Esophagus (tissue), 2 donors: ENCODE measurements around the gene HMGXB3. TPM values are rescaled to one million over a fixed set of nuclear protein-coding genes. Genes with fewer than 3 reads are reported as not detected.

Experiments
- H3K27ac ChIP-seq, 2 donors: one replicate each; pipeline ENCODE4 v1.5.1; 2013; ENCODE audit warnings: low read depth in 2 of 2, mild to moderate bottlenecking in 2 of 2, inconsistent platforms in 1 of 2, low read length in 1 of 2, moderate library complexity in 1 of 2
- H3K27me3 ChIP-seq, 2 donors: one replicate each; pipeline ENCODE4 v1.6.1; 2013; ENCODE audit warnings: low read length in 2 of 2, control low read depth in 1 of 2, mild to moderate bottlenecking in 1 of 2; ENCODE audit not compliant: insufficient read depth in 2 of 2, control insufficient read depth in 1 of 2
- H3K36me3 ChIP-seq, 2 donors: one replicate each; pipeline ENCODE4 v1.6.1; 2013; ENCODE audit warnings: low read length in 1 of 2; ENCODE audit not compliant: control insufficient read depth in 2 of 2, insufficient read depth in 2 of 2
- H3K4me1 ChIP-seq, 2 donors: one replicate each; pipeline ENCODE4 v1.6.1; 2013; ENCODE audit warnings: low read length in 1 of 2; ENCODE audit not compliant: control insufficient read depth in 2 of 2, insufficient read depth in 2 of 2
- H3K4me3 ChIP-seq, 2 donors: one replicate each; pipeline ENCODE4 v1.5.1; 2013; ENCODE audit warnings: low read length in 2 of 2, mild to moderate bottlenecking in 2 of 2, low read depth in 1 of 2, moderate library complexity in 1 of 2
- H3K9me3 ChIP-seq, 2 donors: one replicate each; pipeline ENCODE4 v1.6.1; 2013; ENCODE audit warnings: mild to moderate bottlenecking in 2 of 2, low read depth in 1 of 2, low read length in 1 of 2, moderate library complexity in 1 of 2; ENCODE audit not compliant: control insufficient read depth in 2 of 2, insufficient read depth in 1 of 2
- WGBS, 2 donors: extraction: QIAGEN DNeasy Blood & Tissue Kit; methylation state at CpG; one replicate each; pipeline ENCODE4 v1.1.7; 2013; 5-methylcytosine and 5-hydroxymethylcytosine counted together
- polyA plus RNA-seq, 2 donors: library from polyadenylated mRNA; stranded (reverse); fragments of 200-250 nt; gene quantifications; one replicate each; pipeline ENCODE4 v1.2.3, GENCODE V29; 2013
- donor health status: healthy with polysubstance abuse.
- donor health status: Bipolar disorder and iron deficiency.

The HMGXB3 gene
- polyA plus RNA-seq, 2 donors, result 9.7 to 13.0 TPM

DNA sequence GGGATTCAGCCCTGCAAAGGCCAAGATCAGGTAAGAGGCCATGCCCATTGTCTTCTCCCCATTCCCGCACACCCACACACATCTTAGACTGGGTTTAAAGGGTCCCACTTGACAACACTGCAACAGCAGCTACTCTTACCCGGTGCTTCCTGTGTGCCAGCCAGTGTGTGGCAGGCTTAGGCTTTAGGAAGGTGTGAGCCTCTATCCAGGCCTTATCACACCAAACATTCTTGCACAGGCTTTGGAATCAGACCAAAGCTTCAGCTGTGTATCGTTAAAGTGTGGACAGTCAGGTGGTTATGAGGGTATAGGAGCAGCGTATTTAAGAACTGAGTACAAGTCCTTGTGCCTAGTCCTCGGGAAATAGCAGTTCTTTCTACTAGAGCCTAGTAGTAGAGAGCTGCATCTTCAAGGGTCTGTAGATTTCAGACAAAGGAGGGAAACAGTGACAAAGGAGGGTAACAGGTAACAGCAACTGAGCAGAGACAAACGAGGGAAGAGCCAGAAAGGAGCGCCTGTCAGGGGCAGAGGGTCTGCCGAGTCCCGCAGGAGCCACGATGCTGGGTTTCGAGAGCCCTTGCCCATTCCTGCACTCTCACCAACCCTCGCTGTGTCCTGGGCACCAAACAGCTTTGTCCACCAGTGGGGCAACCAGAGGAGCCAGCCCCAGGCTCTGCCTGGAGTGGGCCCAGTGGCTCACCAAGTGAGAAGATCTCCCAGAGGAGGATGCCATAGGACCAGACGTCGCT lies 55.0 kb downstream of the HMGXB3 start:
- Histone ChIP-seq H3K9me3 (no peaks in the 10 kb centered on the region), H3K4me1 (no peaks in the 10 kb centered on the region), H3K4me3 (no peak overlapping the region), H3K27ac (no peak overlapping the region), H3K27me3 (no peaks in the 10 kb centered on the region), H3K36me3 (peaks cover 22 to 40% of the 10 kb centered on the region in 2 donors)
- 86 to 87% methylated on average over 14 of the region's 14 CpGs for WGBS, 2 donors

DNA sequence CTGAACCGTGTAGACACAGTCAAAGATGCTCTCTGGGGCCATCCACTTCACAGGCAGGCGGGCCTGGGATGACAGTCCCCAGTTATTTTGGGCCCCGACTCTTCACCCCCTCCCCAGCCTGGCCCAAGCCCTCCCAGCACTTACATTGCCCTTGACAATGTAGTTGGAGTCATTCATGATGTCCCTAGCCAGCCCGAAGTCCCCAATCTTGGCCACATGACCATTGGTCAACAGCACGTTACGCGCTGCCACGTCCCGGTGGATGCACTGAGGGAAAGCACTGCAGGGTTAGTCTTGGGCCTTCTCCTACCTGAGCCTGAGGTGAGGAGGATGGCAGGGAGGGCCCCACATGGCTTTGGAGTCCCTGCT lies 55.5 kb downstream of the HMGXB3 start:
- H3K9me3 ChIP-seq, result no peaks in the 10 kb centered on the region
- H3K4me1 ChIP-seq, result no peaks in the 10 kb centered on the region
- 97 to 98% methylated on average over 9 of the region's 9 CpGs for WGBS, 2 donors
- no peak overlapping the region for H3K4me3 ChIP-seq
- H3K27me3 ChIP-seq, result no peaks in the 10 kb centered on the region
- H3K27ac ChIP-seq, result no peak overlapping the region
- H3K36me3 ChIP-seq, result peaks cover 22 to 34% of the 10 kb centered on the region in 2 donors

DNA sequence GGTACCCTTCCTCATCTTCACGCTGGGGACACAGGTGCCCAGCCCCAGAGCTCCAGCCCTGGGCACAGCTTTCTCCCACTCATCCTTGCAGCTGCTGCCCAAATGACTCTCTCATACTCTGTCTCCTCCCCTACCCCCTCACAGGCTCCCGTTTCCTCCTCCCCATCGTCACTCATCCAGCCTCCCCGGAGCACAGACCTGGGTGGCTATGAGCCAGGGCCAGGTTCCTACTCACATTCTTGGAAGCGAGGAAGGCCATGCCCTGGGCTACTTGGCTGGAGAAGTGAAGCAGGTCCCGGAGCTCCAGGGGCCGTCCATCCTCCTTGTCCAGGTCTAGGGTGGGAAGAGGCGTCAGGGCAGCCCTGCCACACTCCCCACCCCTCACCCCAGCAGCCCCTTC lies 56.5 kb downstream of the HMGXB3 start:
- no peaks in the 10 kb centered on the region for H3K9me3 ChIP-seq
- no peaks in the 10 kb centered on the region for H3K27me3 ChIP-seq
- no peaks in the 10 kb centered on the region for H3K4me1 ChIP-seq
- WGBS, 2 donors, result 56 to 67% methylated on average over 8 of the region's 8 CpGs
- peaks cover 15 to 27% of the 10 kb centered on the region in 2 donors for H3K36me3 ChIP-seq
- no peak overlapping the region for H3K27ac ChIP-seq
- H3K4me3 ChIP-seq, result no peak overlapping the region

DNA sequence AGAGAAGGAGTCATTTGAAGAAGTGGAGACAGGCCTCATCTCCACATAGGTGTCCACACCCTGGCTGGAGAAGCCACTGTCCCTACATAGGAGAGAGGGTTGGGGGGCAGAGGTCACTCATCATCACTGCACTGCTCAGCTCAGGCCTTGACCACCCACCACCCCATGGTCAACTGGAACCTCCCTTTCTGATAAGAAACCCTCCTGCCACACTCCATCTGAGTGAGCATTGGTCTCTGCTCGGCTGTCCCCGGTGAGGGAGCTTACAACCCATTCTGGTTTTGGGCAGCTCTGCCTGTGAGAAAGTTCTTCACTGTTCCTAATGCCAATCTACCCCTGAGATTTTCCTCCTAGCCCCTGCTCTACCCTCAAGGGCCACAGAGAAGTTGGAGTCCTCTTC lies 57.0 kb downstream of the HMGXB3 start:
- WGBS, 2 donors, result 93 to 94% methylated on average over 2 of the region's 2 CpGs
- no peaks in the 10 kb centered on the region for H3K4me1 ChIP-seq
- H3K9me3 ChIP-seq, result no peaks in the 10 kb centered on the region
- no peaks in the 10 kb centered on the region for H3K27me3 ChIP-seq
- H3K27ac ChIP-seq, result no peak overlapping the region
- H3K36me3 ChIP-seq, result peaks cover 11 to 22% of the 10 kb centered on the region in 2 donors
- H3K4me3 ChIP-seq, result no peak overlapping the region

DNA sequence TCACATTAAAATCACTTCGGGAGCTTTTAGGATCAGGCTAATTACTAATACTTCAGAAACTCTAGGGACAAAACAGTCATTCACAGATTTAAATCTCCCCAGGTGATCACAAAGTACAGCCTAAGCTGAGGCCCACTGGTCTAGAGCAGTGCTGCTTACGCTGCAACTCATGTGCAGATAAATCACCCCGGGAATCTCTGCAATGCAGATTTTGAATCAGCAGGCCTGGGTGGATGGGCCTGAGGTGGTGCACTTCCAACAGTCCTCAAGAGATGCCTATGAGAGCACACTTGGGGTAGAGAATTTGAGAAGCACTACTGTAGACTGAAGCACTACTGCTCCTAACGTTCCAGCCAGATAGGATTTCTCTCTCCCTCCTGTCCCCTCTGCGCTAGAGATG lies 57.5 kb downstream of the HMGXB3 start:
- H3K27me3 ChIP-seq, result no peaks in the 10 kb centered on the region
- peak overlapping the region in 1 of 2 donors; percentile 26 for H3K27ac ChIP-seq
- H3K9me3 ChIP-seq, result no peaks in the 10 kb centered on the region
- H3K4me3 ChIP-seq, result no peak overlapping the region
- H3K36me3 ChIP-seq, result peaks cover 6 to 19% of the 10 kb centered on the region in 2 donors
- WGBS, 2 donors, result 73 to 86% methylated on average over 5 of the region's 5 CpGs
- H3K4me1 ChIP-seq, result no peaks in the 10 kb centered on the region

DNA sequence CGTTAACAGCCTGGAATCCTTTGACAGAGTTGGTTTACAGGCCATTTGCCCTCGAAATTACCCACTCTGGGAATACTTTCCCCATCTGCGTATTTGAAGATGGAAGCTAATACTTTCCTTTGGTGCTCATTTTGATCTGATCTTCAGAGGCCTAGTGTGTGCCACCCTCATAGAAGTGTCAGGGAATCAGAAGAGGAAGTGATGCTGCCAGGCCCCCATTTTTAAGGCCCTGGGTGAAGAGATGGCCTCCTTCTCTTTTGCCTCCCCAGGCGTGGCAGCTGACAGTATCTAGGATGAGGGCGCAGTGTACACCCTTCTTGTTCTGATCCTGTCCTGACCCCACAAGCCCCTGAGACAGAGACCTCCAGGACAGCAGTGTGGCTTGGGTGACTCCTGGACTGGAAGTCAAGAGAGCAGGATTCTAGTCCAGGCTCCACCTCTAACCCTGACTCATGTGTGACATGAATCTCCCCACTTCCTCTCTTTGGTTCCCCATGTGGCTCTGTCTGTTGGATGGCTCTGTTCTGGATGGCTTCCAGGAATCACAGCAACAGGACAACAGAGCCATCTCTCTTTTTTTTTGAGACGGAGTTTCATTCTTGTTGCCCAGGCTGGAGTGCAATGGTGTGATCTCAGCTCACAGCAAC lies 58.1 kb downstream of the HMGXB3 start:
- Histone ChIP-seq H3K36me3 (peaks cover 4 to 16% of the 10 kb centered on the region in 2 donors), H3K4me1 (no peaks in the 10 kb centered on the region), H3K27ac (no peak overlapping the region), H3K9me3 (no peaks in the 10 kb centered on the region), H3K4me3 (no peak overlapping the region), H3K27me3 (no peaks in the 10 kb centered on the region)
- 89% methylated on average over 6 of the region's 6 CpGs for WGBS, 2 donors

DNA sequence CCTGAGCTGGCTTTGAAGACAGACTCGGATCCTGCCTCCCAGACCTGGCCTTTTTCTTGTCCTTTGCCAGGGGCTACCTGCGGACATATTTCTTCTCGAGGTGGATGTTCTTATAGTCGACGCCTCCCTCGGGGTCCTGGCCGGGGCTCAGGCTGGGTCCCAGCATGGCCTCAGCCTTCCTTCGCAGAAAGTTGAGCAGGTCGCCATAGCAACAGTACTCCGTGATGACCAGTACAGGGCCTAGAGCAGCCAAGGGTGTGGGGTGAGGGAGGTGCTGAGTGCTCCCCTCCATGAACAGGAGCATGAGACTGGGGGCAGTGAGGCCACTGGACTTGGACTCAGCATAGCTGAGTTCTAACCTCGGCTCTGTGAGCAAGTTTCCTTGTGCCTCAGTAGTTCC lies 59.1 kb downstream of the HMGXB3 start:
- no peak overlapping the region for H3K4me3 ChIP-seq
- H3K4me1 ChIP-seq, result no peaks in the 10 kb centered on the region
- no peaks in the 10 kb centered on the region for H3K27me3 ChIP-seq
- H3K9me3 ChIP-seq, result no peaks in the 10 kb centered on the region
- H3K27ac ChIP-seq, result no peak overlapping the region
- peaks cover 0 to 8% of the 10 kb centered on the region in 2 donors for H3K36me3 ChIP-seq
- WGBS, 2 donors, result 88 to 90% methylated on average over 11 of the region's 11 CpGs

DNA sequence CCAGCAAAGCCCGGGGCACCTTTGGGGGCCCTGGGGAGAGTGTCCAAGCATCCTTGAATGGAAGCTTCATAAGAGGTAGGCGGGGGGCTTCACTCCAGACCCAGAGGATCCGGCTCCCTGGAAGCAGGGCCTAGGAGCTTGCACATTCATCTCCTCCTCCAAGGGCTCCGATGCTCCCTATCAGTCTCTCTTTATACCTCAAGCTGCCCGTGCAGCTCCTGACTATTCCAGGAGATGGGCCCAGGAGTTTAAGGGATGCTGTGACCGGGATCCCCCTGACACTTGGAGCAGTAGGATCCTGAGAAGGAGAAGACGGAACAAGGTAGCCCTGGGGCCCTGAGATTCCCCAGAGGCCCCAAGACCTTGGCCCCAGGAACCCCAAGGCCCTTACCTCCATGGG lies 59.9 kb downstream of the HMGXB3 start:
- WGBS, 2 donors, result 79 to 93% methylated on average over 7 of the region's 7 CpGs
- H3K27me3 ChIP-seq, result no peaks in the 10 kb centered on the region
- H3K27ac ChIP-seq, result no peak overlapping the region
- H3K4me1 ChIP-seq, result no peaks in the 10 kb centered on the region
- no peaks in the 10 kb centered on the region for H3K9me3 ChIP-seq
- H3K36me3 ChIP-seq, result peaks cover 0 to 4% of the 10 kb centered on the region in 2 donors
- H3K4me3 ChIP-seq, result no peak overlapping the region

DNA sequence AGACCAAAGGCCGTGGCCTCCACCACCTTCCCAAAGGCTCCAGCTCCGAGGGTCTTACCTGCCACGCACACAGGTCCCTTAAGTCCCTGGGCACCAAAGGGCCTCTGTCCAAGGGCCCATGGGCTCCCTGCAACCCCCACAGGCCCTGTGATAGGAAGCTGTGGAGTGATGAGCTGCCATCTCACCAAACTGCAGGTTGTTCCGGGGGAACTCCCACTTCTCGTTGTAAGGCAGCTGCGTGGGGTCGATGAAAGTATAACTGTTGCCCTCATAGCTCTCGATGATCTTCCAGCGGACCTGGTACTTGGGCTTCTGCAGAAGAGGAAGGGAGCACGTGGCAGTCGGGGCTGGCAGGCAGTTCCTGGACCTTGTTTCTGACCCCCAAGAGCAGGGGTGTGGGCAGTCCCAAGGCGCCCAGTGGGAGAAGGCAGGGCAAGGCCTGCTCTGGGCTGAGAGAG lies 61.0 kb downstream of the HMGXB3 start:
- no peaks in the 10 kb centered on the region for H3K27me3 ChIP-seq
- no peak overlapping the region for H3K27ac ChIP-seq
- H3K9me3 ChIP-seq, result no peaks in the 10 kb centered on the region
- no peak overlapping the region for H3K4me3 ChIP-seq
- H3K4me1 ChIP-seq, result no peaks in the 10 kb centered on the region
- 90 to 92% methylated on average over 12 of the region's 12 CpGs for WGBS, 2 donors
- H3K36me3 ChIP-seq, result no peaks in the 10 kb centered on the region
